ENCODE results near the gene SGCG. TPM values are rescaled to one million over a fixed set of nuclear protein-coding genes. Genes with fewer than 3 reads are reported as not detected.

Gene SGCG
- total RNA-seq, 1 donor from 2014 or later, result 3.2 TPM

DNA sequence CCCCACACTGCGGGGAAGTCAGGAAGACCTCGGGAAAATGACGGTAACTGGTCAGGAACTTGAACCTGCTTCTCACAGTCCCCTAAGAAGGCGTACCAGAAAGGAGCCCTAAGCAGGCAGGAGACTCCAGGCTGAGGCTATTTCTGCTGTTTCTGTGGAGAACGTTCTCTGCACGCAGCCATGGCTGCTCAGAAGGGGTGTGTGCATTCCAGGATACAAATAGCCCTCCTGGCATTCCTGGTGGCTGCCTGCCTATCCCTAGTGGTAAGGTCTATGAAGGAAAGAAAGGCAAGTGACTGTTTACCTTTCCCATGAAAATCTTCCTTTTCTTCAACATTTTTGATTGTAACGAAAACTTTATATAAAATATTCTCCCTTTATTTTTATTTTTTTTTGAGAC lies 2.5 kb downstream of the SGCG start:
- ATAC-seq (no peak), DNase-seq (no peak)
- H3K27me3 ChIP-seq (ENCODE audit: low read depth), result no peaks in the 10 kb centered on the region
- H3K4me1 ChIP-seq, result no peaks in the 10 kb centered on the region
- H3K9me3 ChIP-seq, result no peaks in the 10 kb centered on the region
- H3K4me3 ChIP-seq, result no peak overlapping the region
- H3K36me3 ChIP-seq, result no peaks in the 10 kb centered on the region
- no peak for TF ChIP-seq CTCF (IDR thresholded peaks at IDR 0.05)
- no peak overlapping the region for H3K27ac ChIP-seq
- intact Hi-C loops (cut with DNase I), result no loop called here

- no peaks in the 10 kb centered on the region for H3K27me3 ChIP-seq (ENCODE audit: low read depth)
- TF ChIP-seq CTCF (IDR thresholded peaks at IDR 0.05), result no peak
- no peak for ATAC-seq
- H3K36me3 ChIP-seq, result no peaks in the 10 kb centered on the region
- H3K9me3 ChIP-seq, result no peaks in the 10 kb centered on the region
- no peak overlapping the region for H3K27ac ChIP-seq
- intact Hi-C loops (cut with DNase I), result no loop called here
- no peaks in the 10 kb centered on the region for H3K4me1 ChIP-seq
- no peak for DNase-seq
- H3K4me3 ChIP-seq, result no peak overlapping the region
Measured at GRCh38 chr13:23185542-23185941, 4.8 kb downstream of the SGCG start.

DNA sequence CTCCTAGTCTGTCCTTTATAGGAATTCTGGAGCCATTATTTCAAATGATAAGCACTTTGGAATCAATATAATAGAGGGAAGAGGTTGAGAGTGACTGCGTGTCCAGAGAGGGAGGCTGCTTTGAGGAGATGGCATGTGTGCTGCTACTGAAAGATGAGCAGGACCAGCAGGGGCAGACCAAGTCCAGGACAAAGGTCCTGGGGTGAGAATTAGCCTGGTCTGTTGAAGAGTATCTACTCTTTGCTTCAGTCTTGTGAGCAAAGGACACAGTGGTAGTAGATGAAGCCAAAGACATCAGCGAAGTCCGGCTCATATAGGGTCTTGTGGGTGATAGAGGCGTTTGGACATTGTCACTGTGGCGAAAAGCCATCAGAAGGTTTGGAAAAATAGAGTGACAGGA lies 21.1 kb downstream of the SGCG start:
- Histone ChIP-seq H3K27me3 (ENCODE audit: low read depth) (no peaks in the 10 kb centered on the region), H3K9me3 (no peaks in the 10 kb centered on the region), H3K4me3 (no peak overlapping the region), H3K27ac (no peak overlapping the region), H3K4me1 (no peaks in the 10 kb centered on the region), H3K36me3 (no peaks in the 10 kb centered on the region)
- no peak for TF ChIP-seq CTCF (IDR thresholded peaks at IDR 0.05)
- no peak for ATAC-seq
- no peak for DNase-seq
- intact Hi-C loops (cut with DNase I), result no loop called here

GRCh38 chr13:23202383-23202782 lies 21.6 kb downstream of the SGCG start:
- H3K36me3 ChIP-seq, result no peaks in the 10 kb centered on the region
- DNase-seq, result no peak
- H3K9me3 ChIP-seq, result peaks cover 3% of the 10 kb centered on the region
- no peaks in the 10 kb centered on the region for H3K4me1 ChIP-seq
- H3K27me3 ChIP-seq (ENCODE audit: low read depth), result no peaks in the 10 kb centered on the region
- no peak for ATAC-seq
- no peak overlapping the region for H3K27ac ChIP-seq
- no peak for TF ChIP-seq CTCF (IDR thresholded peaks at IDR 0.05)
- no peak overlapping the region for H3K4me3 ChIP-seq
- intact Hi-C loops (cut with DNase I), result no loop called here

- H3K27ac ChIP-seq, result no peak overlapping the region
- H3K9me3 ChIP-seq, result peaks cover 3% of the 10 kb centered on the region
- H3K4me1 ChIP-seq, result no peaks in the 10 kb centered on the region
- no peak for TF ChIP-seq CTCF (IDR thresholded peaks at IDR 0.05)
- no peak overlapping the region for H3K4me3 ChIP-seq
- DNase-seq, result no peak
- intact Hi-C loops (cut with DNase I), result no loop called here
- no peak for ATAC-seq
- H3K36me3 ChIP-seq, result no peaks in the 10 kb centered on the region
- H3K27me3 ChIP-seq (ENCODE audit: low read depth), result no peaks in the 10 kb centered on the region
Measured at GRCh38 chr13:23203516-23203915, 22.7 kb downstream of the SGCG start.

GRCh38 chr13:23205807-23206206 lies 25.0 kb downstream of the SGCG start:
- no peak for TF ChIP-seq CTCF (IDR thresholded peaks at IDR 0.05)
- no peak overlapping the region for H3K27ac ChIP-seq
- DNase-seq (no peak), ATAC-seq (no peak)
- H3K4me1 ChIP-seq, result no peaks in the 10 kb centered on the region
- no peaks in the 10 kb centered on the region for H3K27me3 ChIP-seq (ENCODE audit: low read depth)
- H3K4me3 ChIP-seq, result no peak overlapping the region
- intact Hi-C loops (cut with DNase I), result no loop called here
- no peaks in the 10 kb centered on the region for H3K36me3 ChIP-seq
- H3K9me3 ChIP-seq, result peaks cover 3% of the 10 kb centered on the region

Measured in lower lobe of right lung (tissue), 2 donors.